ENCODE results near the gene SEL1L2. TPM values are rescaled to one million over a fixed set of nuclear protein-coding genes. Genes with fewer than 3 reads are reported as not detected.

SEL1L2 gene
- total and polyA plus RNA-seq, 9 of the 15 experiments (the other 6 are each of a cell fraction or from before 2014, with no cell fraction given) = not detected

DNA sequence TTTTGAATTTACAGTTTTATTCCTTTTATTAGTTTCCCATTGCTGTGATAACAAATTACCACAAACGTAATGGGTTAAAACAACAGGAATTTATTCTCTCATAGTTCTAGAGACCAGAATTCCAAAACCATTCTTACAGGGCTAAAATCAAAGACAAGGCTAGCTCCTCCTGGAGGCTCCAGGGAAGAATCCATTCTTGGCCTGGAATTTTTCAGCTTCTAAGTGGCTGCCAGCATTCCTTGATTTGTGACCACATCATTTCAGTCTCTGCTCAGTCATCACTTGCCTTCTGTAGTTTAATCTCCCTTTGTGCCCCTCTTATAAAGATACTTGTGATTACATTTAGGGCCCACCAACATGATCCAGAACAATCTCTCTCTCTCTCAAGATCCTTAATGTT is 897 bp upstream of the SEL1L2 start:
- DNase-seq (ENCODE audit: extremely low read depth in 1 of 4, low spot score in 3 of 4) (no peak), FAIRE-seq (no peak), ATAC-seq (no peak)
- Histone ChIP-seq H3K4me1 (replicated peaks in 1 of 2; ENCODE audit: control insufficient read depth in 2 of 2, insufficient read depth in 2 of 2, low read length in 2 of 2) (no peaks in the 10 kb centered on the region), H3K9me3 (replicated peaks; ENCODE audit: control insufficient read depth, insufficient read depth, low read depth, low read length) (no peaks in the 10 kb centered on the region), H3K36me3 (ENCODE audit: control insufficient read depth, insufficient read depth, low read length) (no peaks in the 10 kb centered on the region), H3K79me2 (ENCODE audit: control insufficient read depth, insufficient read depth, low read length) (no peaks in the 10 kb centered on the region), H3K4me2 (ENCODE audit: insufficient read depth, low read length) (no peak overlapping the region), H3K9ac (ENCODE audit: insufficient read depth in 1 of 2, low read depth in 2 of 2, low read length in 2 of 2) (no peak overlapping the region), H3K9me1 (ENCODE audit: control insufficient read depth, insufficient read depth, low read length) (no peaks in the 10 kb centered on the region), H2AFZ (ENCODE audit: low read depth, low read length) (no peak overlapping the region), H3K4me3 (no peak overlapping the region), H3K27me3 (ENCODE audit: control insufficient read depth in 2 of 2, insufficient read depth in 2 of 2, low read length in 2 of 2) (no peaks in the 10 kb centered on the region), H4K20me1 (replicated peaks; ENCODE audit: control insufficient read depth, insufficient read depth, low read length) (no peaks in the 10 kb centered on the region), H3K27ac (ENCODE audit: extremely low read depth, low read depth, low read length) (no peak overlapping the region)
- ChIA-PET POLR2A (no interaction called here), CTCF (ENCODE audit: low intra/inter-chr PET ratio) (no interaction called here)
- intact Hi-C loops (cut with micrococcal nuclease) = no loop called here
- no TSS peak for BruUV-seq (replicated peaks)
- in situ Hi-C loops (cut with MboI) = no loop called here
- 0% methylated on average over 1 of the region's 1 CpG for WGBS (ENCODE audit: insufficient coverage, low coverage, missing lambda C conversion rate)
- TF ChIP-seq TCF7L2 (IDR thresholded peaks at IDR 0.05; ENCODE audit: low read depth, low read length) (no peak), POLR2A (conservative IDR thresholded peaks at IDR 0.05) (no peak)

DNA sequence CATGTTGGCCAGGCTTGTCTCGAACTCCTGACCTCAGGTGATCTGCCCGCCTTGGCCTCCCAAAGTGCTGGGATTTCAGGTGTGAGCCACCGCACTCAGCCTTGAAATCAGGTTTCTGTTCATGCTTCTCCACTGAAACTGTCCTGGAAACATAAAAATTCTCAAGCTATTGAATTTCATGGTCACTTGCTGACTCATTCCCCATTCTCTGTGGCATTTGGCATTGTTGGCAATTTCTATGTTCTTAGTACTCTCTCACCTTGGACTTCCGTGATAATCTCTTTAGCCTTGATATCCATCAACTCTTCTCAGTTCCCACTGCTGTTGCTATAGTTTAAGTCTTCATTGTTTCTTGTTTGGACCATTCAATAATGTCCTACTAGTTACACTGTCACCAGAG is 6.2 kb downstream of the SEL1L2 start:
- FAIRE-seq (no peak), DNase-seq (ENCODE audit: extremely low read depth in 1 of 4, low spot score in 3 of 4) (no peak), ATAC-seq (no peak)
- Histone ChIP-seq H3K9me3 (replicated peaks; ENCODE audit: control insufficient read depth, insufficient read depth, low read depth, low read length) (no peaks in the 10 kb centered on the region), H3K4me3 (no peak overlapping the region), H4K20me1 (replicated peaks; ENCODE audit: control insufficient read depth, insufficient read depth, low read length) (no peaks in the 10 kb centered on the region), H3K79me2 (ENCODE audit: control insufficient read depth, insufficient read depth, low read length) (no peaks in the 10 kb centered on the region), H3K36me3 (ENCODE audit: control insufficient read depth, insufficient read depth, low read length) (no peaks in the 10 kb centered on the region), H3K9ac (ENCODE audit: insufficient read depth in 1 of 2, low read depth in 2 of 2, low read length in 2 of 2) (no peak overlapping the region), H3K27me3 (ENCODE audit: control insufficient read depth in 2 of 2, insufficient read depth in 2 of 2, low read length in 2 of 2) (no peaks in the 10 kb centered on the region), H3K9me1 (ENCODE audit: control insufficient read depth, insufficient read depth, low read length) (no peaks in the 10 kb centered on the region), H3K27ac (ENCODE audit: extremely low read depth, low read depth, low read length) (no peak overlapping the region), H3K4me2 (ENCODE audit: insufficient read depth, low read length) (no peak overlapping the region), H2AFZ (ENCODE audit: low read depth, low read length) (no peak overlapping the region), H3K4me1 (replicated peaks in 1 of 2; ENCODE audit: control insufficient read depth in 2 of 2, insufficient read depth in 2 of 2, low read length in 2 of 2) (no peaks in the 10 kb centered on the region)
- 0% methylated on average over 2 of the region's 4 CpGs for WGBS (ENCODE audit: insufficient coverage, low coverage, missing lambda C conversion rate)
- in situ Hi-C loops (cut with MboI) (no loop called here), intact Hi-C loops (cut with micrococcal nuclease) (no loop called here)
- CTCF ChIA-PET (ENCODE audit: low intra/inter-chr PET ratio) = no interaction called here
- no TSS peak for BruUV-seq (replicated peaks)
- POLR2A ChIA-PET = no interaction called here
- no peak for TF ChIP-seq CEBPG (CRISPR knock-in tag; IDR thresholded peaks at IDR 0.05)
- no peak for TF ChIP-seq CEBPG (tag; conservative IDR thresholded peaks at IDR 0.05 in 1 of 2, IDR thresholded peaks at IDR 0.05 in 1 of 2)
- TF ChIP-seq, protein P1, sequence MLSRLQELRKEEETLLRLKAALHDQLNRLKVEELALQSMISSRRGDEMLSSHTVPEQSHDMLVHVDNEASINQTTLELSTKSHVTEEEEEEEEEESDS (CRISPR knock-in tag; IDR thresholded peaks at IDR 0.05) = no peak
- TF ChIP-seq SMAD4 (CRISPR knock-in tag; conservative IDR thresholded peaks at IDR 0.05) = no peak
- no peak for TF ChIP-seq KLF6 (CRISPR knock-in tag; IDR thresholded peaks at IDR 0.05; ENCODE audit: borderline replicate concordance)
- TF ChIP-seq MTA3 (IDR thresholded peaks at IDR 0.05; ENCODE audit: borderline replicate concordance) = no peak
- TF ChIP-seq, protein P2, sequence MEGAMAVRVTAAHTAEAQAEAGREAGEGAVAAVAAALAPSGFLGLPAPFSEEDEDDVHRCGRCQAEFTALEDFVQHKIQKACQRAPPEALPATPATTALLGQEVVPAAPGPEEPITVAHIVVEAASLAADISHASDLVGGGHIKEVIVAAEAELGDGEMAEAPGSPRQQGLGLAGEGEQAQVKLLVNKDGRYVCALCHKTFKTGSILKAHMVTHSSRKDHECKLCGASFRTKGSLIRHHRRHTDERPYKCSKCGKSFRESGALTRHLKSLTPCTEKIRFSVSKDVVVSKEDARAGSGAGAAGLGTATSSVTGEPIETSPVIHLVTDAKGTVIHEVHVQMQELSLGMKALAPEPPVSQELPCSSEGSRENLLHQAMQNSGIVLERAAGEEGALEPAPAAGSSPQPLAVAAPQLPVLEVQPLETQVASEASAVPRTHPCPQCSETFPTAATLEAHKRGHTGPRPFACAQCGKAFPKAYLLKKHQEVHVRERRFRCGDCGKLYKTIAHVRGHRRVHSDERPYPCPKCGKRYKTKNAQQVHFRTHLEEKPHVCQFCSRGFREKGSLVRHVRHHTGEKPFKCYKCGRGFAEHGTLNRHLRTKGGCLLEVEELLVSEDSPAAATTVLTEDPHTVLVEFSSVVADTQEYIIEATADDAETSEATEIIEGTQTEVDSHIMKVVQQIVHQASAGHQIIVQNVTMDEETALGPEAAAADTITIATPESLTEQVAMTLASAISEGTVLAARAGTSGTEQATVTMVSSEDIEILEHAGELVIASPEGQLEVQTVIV (CRISPR knock-in tag; IDR thresholded peaks at IDR 0.05; ENCODE audit: borderline replicate concordance) = no peak
- no peak for TF ChIP-seq SLC30A9 (CRISPR knock-in tag; IDR thresholded peaks at IDR 0.05)
- TF ChIP-seq, protein P3, sequence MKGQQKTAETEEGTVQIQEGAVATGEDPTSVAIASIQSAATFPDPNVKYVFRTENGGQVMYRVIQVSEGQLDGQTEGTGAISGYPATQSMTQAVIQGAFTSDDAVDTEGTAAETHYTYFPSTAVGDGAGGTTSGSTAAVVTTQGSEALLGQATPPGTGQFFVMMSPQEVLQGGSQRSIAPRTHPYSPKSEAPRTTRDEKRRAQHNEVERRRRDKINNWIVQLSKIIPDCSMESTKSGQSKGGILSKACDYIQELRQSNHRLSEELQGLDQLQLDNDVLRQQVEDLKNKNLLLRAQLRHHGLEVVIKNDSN (CRISPR knock-in tag; IDR thresholded peaks at IDR 0.05) = no peak
- TF ChIP-seq, protein P4, sequence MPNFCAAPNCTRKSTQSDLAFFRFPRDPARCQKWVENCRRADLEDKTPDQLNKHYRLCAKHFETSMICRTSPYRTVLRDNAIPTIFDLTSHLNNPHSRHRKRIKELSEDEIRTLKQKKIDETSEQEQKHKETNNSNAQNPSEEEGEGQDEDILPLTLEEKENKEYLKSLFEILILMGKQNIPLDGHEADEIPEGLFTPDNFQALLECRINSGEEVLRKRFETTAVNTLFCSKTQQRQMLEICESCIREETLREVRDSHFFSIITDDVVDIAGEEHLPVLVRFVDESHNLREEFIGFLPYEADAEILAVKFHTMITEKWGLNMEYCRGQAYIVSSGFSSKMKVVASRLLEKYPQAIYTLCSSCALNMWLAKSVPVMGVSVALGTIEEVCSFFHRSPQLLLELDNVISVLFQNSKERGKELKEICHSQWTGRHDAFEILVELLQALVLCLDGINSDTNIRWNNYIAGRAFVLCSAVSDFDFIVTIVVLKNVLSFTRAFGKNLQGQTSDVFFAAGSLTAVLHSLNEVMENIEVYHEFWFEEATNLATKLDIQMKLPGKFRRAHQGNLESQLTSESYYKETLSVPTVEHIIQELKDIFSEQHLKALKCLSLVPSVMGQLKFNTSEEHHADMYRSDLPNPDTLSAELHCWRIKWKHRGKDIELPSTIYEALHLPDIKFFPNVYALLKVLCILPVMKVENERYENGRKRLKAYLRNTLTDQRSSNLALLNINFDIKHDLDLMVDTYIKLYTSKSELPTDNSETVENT (CRISPR knock-in tag; IDR thresholded peaks at IDR 0.05) = no peak

Measured in K562 (cell line).